Vagina (tissue), 2 donors: ENCODE data around the gene B9D2.
"Not testable (repeated sequence)": the region's sequence is repeated elsewhere in the genome, so short reads cannot be mapped to it uniquely, and the experiment has no call there.

Source experiments
- CTCF ChIP-seq, 3 experiments: fragments of 450-650 bp in 2 of 3; fragments of 200-600 bp in 1 of 3; sonication (generic) in 1 of 3; IDR thresholded peaks; one replicate each; pipeline ENCODE4 v1.5.1; 2017 to 2019; ENCODE audit warnings: antibody characterized with exemption in 3 of 3, mild to moderate bottlenecking in 2 of 3, moderate library complexity in 2 of 3
- POLR2A ChIP-seq, 2 donors: fragments of 450-650 bp; IDR thresholded peaks; one replicate each; pipeline ENCODE4 v1.6.1; 2017; ENCODE audit warnings: antibody characterized with exemption in 2 of 2, mild to moderate bottlenecking in 2 of 2, moderate library complexity in 2 of 2
- POLR2AphosphoS5 ChIP-seq, 2 donors: sonication (generic); formaldehyde crosslinking; IDR thresholded peaks; one replicate each; pipeline ENCODE4 v1.9.0; 2017; ENCODE audit warnings: antibody characterized with exemption in 2 of 2, mild to moderate bottlenecking in 2 of 2, low read depth in 1 of 2; ENCODE audit not compliant: insufficient read depth in 1 of 2

GRCh38 chr19:41371119-41371518, 7.2 kb upstream of the B9D2 start:
- not testable (repeated sequence) for TF ChIP-seq CTCF (IDR thresholded peaks at IDR 0.05); POLR2A (IDR thresholded peaks at IDR 0.05); POLR2AphosphoS5 (IDR thresholded peaks at IDR 0.05; ENCODE audit: insufficient read depth in 1 of 2, low read depth in 1 of 2)
